Measurements from ENCODE around the gene MAP2. TPM values are rescaled to one million over a fixed set of nuclear protein-coding genes. Genes with fewer than 3 reads are reported as not detected.

The MAP2 gene
- total and polyA plus RNA-seq, 4 donors: 0.70 to 4.2 (median 1.9) TPM

GRCh38 chr2:209685963-209686362 lies 262.1 kb downstream of the MAP2 start:
- H3K27me3 ChIP-seq (ENCODE audit: control insufficient read depth in 4 of 4, insufficient read depth in 4 of 4, low read length in 3 of 4): no peaks in the 10 kb centered on the region
- no peak overlapping the region for H3K4me3 ChIP-seq (ENCODE audit: low read depth in 1 of 3, low read length in 3 of 3)
- no peaks in the 10 kb centered on the region for H3K36me3 ChIP-seq (ENCODE audit: control insufficient read depth in 4 of 4, insufficient read depth in 3 of 4, low read depth in 1 of 4, low read length in 3 of 4)
- no peak overlapping the region for H3K27ac ChIP-seq (ENCODE audit: low read depth in 1 of 2, low read length in 2 of 2)
- H3K9me3 ChIP-seq (ENCODE audit: control insufficient read depth in 4 of 4, low read length in 3 of 4): no peaks in the 10 kb centered on the region
- 80% methylated on average over 4 of the region's 4 CpGs for WGBS
- DNase-seq (ENCODE audit: low spot score): no peak
- TF ChIP-seq YY1 (IDR thresholded peaks at IDR 0.05): no peak
- TF ChIP-seq, protein P1, sequence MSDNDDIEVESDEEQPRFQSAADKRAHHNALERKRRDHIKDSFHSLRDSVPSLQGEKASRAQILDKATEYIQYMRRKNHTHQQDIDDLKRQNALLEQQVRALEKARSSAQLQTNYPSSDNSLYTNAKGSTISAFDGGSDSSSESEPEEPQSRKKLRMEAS (IDR thresholded peaks at IDR 0.05): no peak
- TF ChIP-seq, protein P2, sequence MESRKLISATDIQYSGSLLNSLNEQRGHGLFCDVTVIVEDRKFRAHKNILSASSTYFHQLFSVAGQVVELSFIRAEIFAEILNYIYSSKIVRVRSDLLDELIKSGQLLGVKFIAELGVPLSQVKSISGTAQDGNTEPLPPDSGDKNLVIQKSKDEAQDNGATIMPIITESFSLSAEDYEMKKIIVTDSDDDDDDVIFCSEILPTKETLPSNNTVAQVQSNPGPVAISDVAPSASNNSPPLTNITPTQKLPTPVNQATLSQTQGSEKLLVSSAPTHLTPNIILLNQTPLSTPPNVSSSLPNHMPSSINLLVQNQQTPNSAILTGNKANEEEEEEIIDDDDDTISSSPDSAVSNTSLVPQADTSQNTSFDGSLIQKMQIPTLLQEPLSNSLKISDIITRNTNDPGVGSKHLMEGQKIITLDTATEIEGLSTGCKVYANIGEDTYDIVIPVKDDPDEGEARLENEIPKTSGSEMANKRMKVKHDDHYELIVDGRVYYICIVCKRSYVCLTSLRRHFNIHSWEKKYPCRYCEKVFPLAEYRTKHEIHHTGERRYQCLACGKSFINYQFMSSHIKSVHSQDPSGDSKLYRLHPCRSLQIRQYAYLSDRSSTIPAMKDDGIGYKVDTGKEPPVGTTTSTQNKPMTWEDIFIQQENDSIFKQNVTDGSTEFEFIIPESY (IDR thresholded peaks at IDR 0.05): no peak
- no peak for TF ChIP-seq SP1 (IDR thresholded peaks at IDR 0.05)
- TF ChIP-seq TAF1 (conservative IDR thresholded peaks at IDR 0.05): no peak
- TF ChIP-seq JUND (IDR thresholded peaks at IDR 0.05): no peak
- no peak for TF ChIP-seq FOXA2 (IDR thresholded peaks at IDR 0.05)
- TF ChIP-seq EGR1 (IDR thresholded peaks at IDR 0.05; ENCODE audit: low read depth in 2 of 2): no peak
- TF ChIP-seq, protein P3, sequence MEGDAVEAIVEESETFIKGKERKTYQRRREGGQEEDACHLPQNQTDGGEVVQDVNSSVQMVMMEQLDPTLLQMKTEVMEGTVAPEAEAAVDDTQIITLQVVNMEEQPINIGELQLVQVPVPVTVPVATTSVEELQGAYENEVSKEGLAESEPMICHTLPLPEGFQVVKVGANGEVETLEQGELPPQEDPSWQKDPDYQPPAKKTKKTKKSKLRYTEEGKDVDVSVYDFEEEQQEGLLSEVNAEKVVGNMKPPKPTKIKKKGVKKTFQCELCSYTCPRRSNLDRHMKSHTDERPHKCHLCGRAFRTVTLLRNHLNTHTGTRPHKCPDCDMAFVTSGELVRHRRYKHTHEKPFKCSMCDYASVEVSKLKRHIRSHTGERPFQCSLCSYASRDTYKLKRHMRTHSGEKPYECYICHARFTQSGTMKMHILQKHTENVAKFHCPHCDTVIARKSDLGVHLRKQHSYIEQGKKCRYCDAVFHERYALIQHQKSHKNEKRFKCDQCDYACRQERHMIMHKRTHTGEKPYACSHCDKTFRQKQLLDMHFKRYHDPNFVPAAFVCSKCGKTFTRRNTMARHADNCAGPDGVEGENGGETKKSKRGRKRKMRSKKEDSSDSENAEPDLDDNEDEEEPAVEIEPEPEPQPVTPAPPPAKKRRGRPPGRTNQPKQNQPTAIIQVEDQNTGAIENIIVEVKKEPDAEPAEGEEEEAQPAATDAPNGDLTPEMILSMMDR (IDR thresholded peaks at IDR 0.05; ENCODE audit: low read depth, low read length, missing input control): no peak
- no peak for TF ChIP-seq HNF4G (IDR thresholded peaks at IDR 0.05)
- TF ChIP-seq RXRA (IDR thresholded peaks at IDR 0.05): no peak
- no peak for TF ChIP-seq REST (IDR thresholded peaks at IDR 0.05)
- TF ChIP-seq HNF4A (conservative IDR thresholded peaks at IDR 0.05): no peak
- TF ChIP-seq ATF3 (IDR thresholded peaks at IDR 0.05): no peak
- TF ChIP-seq FOXA1 (IDR thresholded peaks at IDR 0.05): no peak
- no peak for TF ChIP-seq NR2F2 (IDR thresholded peaks at IDR 0.05)
- no peak for TF ChIP-seq RAD21 (IDR thresholded peaks at IDR 0.05)
- H3K4me1 ChIP-seq (ENCODE audit: control insufficient read depth in 4 of 4, insufficient read depth in 4 of 4, low read length in 3 of 4): no peaks in the 10 kb centered on the region
- H3K9ac ChIP-seq (ENCODE audit: low read depth in 1 of 2, low read length in 2 of 2): no peak overlapping the region

DNA sequence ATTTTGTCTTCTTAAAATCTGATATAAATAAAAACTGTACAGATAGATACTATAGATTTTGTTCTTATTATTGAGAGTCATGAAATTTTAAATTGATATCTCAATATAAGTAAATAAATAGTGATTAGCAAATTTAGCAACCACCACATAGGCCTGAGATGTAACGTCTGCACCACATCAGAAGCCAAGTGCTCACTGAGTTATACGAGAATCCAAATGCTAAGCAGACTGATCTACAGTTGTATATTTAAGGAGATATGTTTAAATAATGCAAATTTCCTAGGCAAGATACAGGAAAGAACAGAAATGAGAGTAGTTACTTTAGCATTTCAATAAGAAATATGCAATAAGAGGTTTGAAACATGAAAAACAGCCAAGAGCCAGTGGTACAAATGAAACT lies 262.6 kb downstream of the MAP2 start:
- Histone ChIP-seq H3K4me1 (ENCODE audit: control insufficient read depth in 4 of 4, insufficient read depth in 4 of 4, low read length in 3 of 4) (no peaks in the 10 kb centered on the region), H3K27me3 (ENCODE audit: control insufficient read depth in 4 of 4, insufficient read depth in 4 of 4, low read length in 3 of 4) (no peaks in the 10 kb centered on the region), H3K36me3 (ENCODE audit: control insufficient read depth in 4 of 4, insufficient read depth in 3 of 4, low read depth in 1 of 4, low read length in 3 of 4) (no peaks in the 10 kb centered on the region), H3K9me3 (ENCODE audit: control insufficient read depth in 4 of 4, low read length in 3 of 4) (no peaks in the 10 kb centered on the region), H3K4me3 (ENCODE audit: low read depth in 1 of 3, low read length in 3 of 3) (no peak overlapping the region), H3K9ac (ENCODE audit: low read depth in 1 of 2, low read length in 2 of 2) (no peak overlapping the region), H3K27ac (ENCODE audit: low read depth in 1 of 2, low read length in 2 of 2) (no peak overlapping the region)
- DNase-seq (ENCODE audit: low spot score): no peak
- TF ChIP-seq, protein P2 (IDR thresholded peaks at IDR 0.05): no peak
- no peak for TF ChIP-seq RXRA (IDR thresholded peaks at IDR 0.05)
- TF ChIP-seq JUND (IDR thresholded peaks at IDR 0.05): no peak
- TF ChIP-seq RAD21 (IDR thresholded peaks at IDR 0.05): no peak
- no peak for TF ChIP-seq ATF3 (IDR thresholded peaks at IDR 0.05)
- TF ChIP-seq EGR1 (IDR thresholded peaks at IDR 0.05; ENCODE audit: low read depth in 2 of 2): no peak
- TF ChIP-seq HNF4G (IDR thresholded peaks at IDR 0.05): no peak
- TF ChIP-seq, protein P1 (IDR thresholded peaks at IDR 0.05): no peak
- TF ChIP-seq TAF1 (conservative IDR thresholded peaks at IDR 0.05): no peak
- WGBS: 73% methylated on average over 2 of the region's 2 CpGs

All from liver (tissue), 9 donors.